H9 (cell line): Measurements from ENCODE around the gene GMNN. TPM values are rescaled to one million over a fixed set of nuclear protein-coding genes. Genes with fewer than 3 reads are reported as not detected.

Experiments used
- DNase-seq: peaks from one replicate; pipeline ENCODE4 v3.0.0-alpha.2; 2017
- H2AFZ ChIP-seq: one replicate; pipeline ENCODE4 v1.6.1; 2013; ENCODE audit warnings: mild to moderate bottlenecking, low read length, control low read depth, moderate library complexity
- H2AK5ac ChIP-seq: 2 replicates; pipeline ENCODE4 v1.6.1; 2013; ENCODE audit warnings: low read length, control low read depth, mixed read lengths; ENCODE audit not compliant: insufficient read length
- H2BK120ac ChIP-seq: one replicate; pipeline ENCODE4 v1.6.1; 2013; ENCODE audit warnings: low read depth, mild to moderate bottlenecking, low read length, control low read depth, inconsistent platforms; ENCODE audit not compliant: poor library complexity, severe bottlenecking
- H2BK12ac ChIP-seq: 2 replicates; pipeline ENCODE4 v1.6.1; 2013; ENCODE audit warnings: low read length, control low read depth, mixed read lengths, low read depth; ENCODE audit not compliant: insufficient read length
- H2BK15ac ChIP-seq: 2 replicates; pipeline ENCODE4 v1.6.1; 2013; ENCODE audit warnings: low read depth, low read length, control low read depth
- H2BK20ac ChIP-seq: one replicate; pipeline ENCODE4 v1.6.1; 2013; ENCODE audit warnings: low read depth, mild to moderate bottlenecking, low read length, control low read depth, inconsistent platforms; ENCODE audit not compliant: poor library complexity, severe bottlenecking
- H2BK5ac ChIP-seq: 2 replicates; pipeline ENCODE4 v1.6.1; 2013; ENCODE audit warnings: low read length, control low read depth, mixed read lengths; ENCODE audit not compliant: insufficient read length
- H3K14ac ChIP-seq: 2 replicates; pipeline ENCODE4 v1.6.1; 2013; ENCODE audit warnings: low read length, control low read depth; ENCODE audit not compliant: insufficient read depth
- H3K18ac ChIP-seq: 2 replicates; pipeline ENCODE4 v1.6.1; 2013; ENCODE audit warnings: low read depth, mild to moderate bottlenecking, mixed read lengths, low read length, control low read depth; ENCODE audit not compliant: insufficient read length
- H3K23ac ChIP-seq: 2 replicates; pipeline ENCODE4 v1.6.1; 2013; ENCODE audit warnings: low read length, control low read depth, mixed read lengths, low read depth; ENCODE audit not compliant: insufficient read length
- H3K23me2 ChIP-seq: 2 replicates; pipeline ENCODE4 v1.6.1; 2013; ENCODE audit warnings: low read depth, mild to moderate bottlenecking, mixed read lengths, low read length, control low read depth; ENCODE audit not compliant: insufficient read length, poor library complexity, severe bottlenecking
- H3K27ac ChIP-seq: 2 replicates; pipeline ENCODE4 v1.5.1; 2013; ENCODE audit warnings: low read length, control low read depth, mixed read lengths, low read depth; ENCODE audit not compliant: insufficient read length
- H3K27me3 ChIP-seq: 2 replicates; pipeline ENCODE4 v1.6.1; 2013; ENCODE audit warnings: low read length, control low read depth, inconsistent platforms; ENCODE audit not compliant: insufficient read depth
- H3K4ac ChIP-seq: 2 replicates; pipeline ENCODE4 v1.6.1; 2013; ENCODE audit warnings: low read depth, mild to moderate bottlenecking, control low read depth, inconsistent platforms, low read length, moderate library complexity
- H3K4me1 ChIP-seq: 2 replicates; pipeline ENCODE4 v1.6.1; 2013; ENCODE audit warnings: low read length, control low read depth, inconsistent platforms; ENCODE audit not compliant: insufficient read depth
- H3K4me2 ChIP-seq: 2 replicates; pipeline ENCODE4 v1.6.1; 2013; ENCODE audit warnings: low read length, control low read depth, mixed read lengths; ENCODE audit not compliant: insufficient read length, insufficient read depth
- H3K56ac ChIP-seq: 2 replicates; pipeline ENCODE4 v1.6.1; 2013; ENCODE audit warnings: low read depth, mild to moderate bottlenecking, mixed read lengths, low read length, control low read depth; ENCODE audit not compliant: insufficient read length
- H3K79me1 ChIP-seq: 2 replicates; pipeline ENCODE4 v1.6.1; 2013; ENCODE audit warnings: low read depth, mild to moderate bottlenecking, moderate library complexity, low read length, control low read depth, inconsistent platforms; ENCODE audit not compliant: insufficient read depth, poor library complexity, severe bottlenecking
- H3K79me2 ChIP-seq: 2 replicates; pipeline ENCODE4 v1.6.1; 2013; ENCODE audit warnings: low read length, control low read depth, inconsistent platforms; ENCODE audit not compliant: insufficient read depth
- H3K9ac ChIP-seq: 2 replicates; pipeline ENCODE4 v1.6.1; 2013; ENCODE audit warnings: low read length, control low read depth, mixed read lengths; ENCODE audit not compliant: insufficient read length; ENCODE audit errors: extremely low read depth
- H3K9me3 ChIP-seq: one replicate; pipeline ENCODE4 v1.6.1; 2013; ENCODE audit warnings: low read depth, low read length, inconsistent platforms; ENCODE audit not compliant: control insufficient read depth
- H3T11ph ChIP-seq: one replicate; pipeline ENCODE4 v1.6.1; 2013; ENCODE audit warnings: mild to moderate bottlenecking, low read length, control low read depth, inconsistent platforms
- H4K20me1 ChIP-seq: one replicate; pipeline ENCODE4 v1.6.1; 2013; ENCODE audit not compliant: control insufficient read depth, insufficient read length, insufficient read depth
- H4K5ac ChIP-seq: 2 replicates; pipeline ENCODE4 v1.6.1; 2013; ENCODE audit warnings: low read depth, mild to moderate bottlenecking, mixed read lengths, low read length, control low read depth; ENCODE audit not compliant: insufficient read length
- H4K8ac ChIP-seq: replicated peaks from 2 replicates; pipeline ENCODE4 v1.6.1; 2013; ENCODE audit warnings: low read length, control low read depth, mixed read lengths, low read depth; ENCODE audit not compliant: insufficient read length
- H4K91ac ChIP-seq: 2 replicates; pipeline ENCODE4 v1.6.1; 2013; ENCODE audit warnings: low read depth, mild to moderate bottlenecking, moderate library complexity, mixed read lengths, low read length, control low read depth; ENCODE audit not compliant: insufficient read length
- H3K27ac Mint-ChIP-seq, 3 experiments: 2 replicates in 2 of 3; 3 replicates in 1 of 3; pipeline ENCODE4 v1.8.0; 2020 to 2021; ENCODE audit warnings: mixed read lengths in 3 of 3, mild to moderate bottlenecking in 1 of 3, moderate library complexity in 1 of 3
- H3K27me3 Mint-ChIP-seq: 2 replicates; pipeline ENCODE4 v1.8.0; 2021; ENCODE audit warnings: low read depth, mild to moderate bottlenecking, moderate library complexity, mixed read lengths
- H3K36me3 Mint-ChIP-seq, 3 experiments: 2 replicates in 2 of 3; 3 replicates in 1 of 3; pipeline ENCODE4 v1.8.0; 2020 to 2021; ENCODE audit warnings: low read depth in 3 of 3, mixed read lengths in 3 of 3; ENCODE audit not compliant: insufficient read depth in 1 of 3
- H3K4me1 Mint-ChIP-seq, 2 experiments: 2 replicates each; pipeline ENCODE4 v1.8.0; 2020; ENCODE audit warnings: mixed read lengths in 2 of 2
- H3K4me3 Mint-ChIP-seq, 2 experiments: 2 replicates in 1 of 2; 3 replicates in 1 of 2; pipeline ENCODE4 v1.8.0; 2020 to 2021; ENCODE audit warnings: mild to moderate bottlenecking in 2 of 2, mixed read lengths in 2 of 2, moderate library complexity in 1 of 2
- H3K9me3 Mint-ChIP-seq, 2 experiments: 2 replicates in 1 of 2; 3 replicates in 1 of 2; pipeline ENCODE4 v1.8.0; 2020; ENCODE audit warnings: mild to moderate bottlenecking in 2 of 2, mixed read lengths in 2 of 2, moderate library complexity in 1 of 2
- WGBS: extraction: QIAGEN DNeasy Blood & Tissue Kit; methylation state at CpG from one replicate; pipeline ENCODE4 v1.1.7; 2013; ENCODE audit warnings: missing lambda C conversion rate, low lambda C conversion rate, mixed read lengths; ENCODE audit not compliant: insufficient read length; ENCODE audit errors: extremely low coverage; 5-methylcytosine and 5-hydroxymethylcytosine counted together
- total RNA-seq: library from RNA; stranded (reverse); gene quantifications from 2 replicates; pipeline ENCODE4 v1.2.1, GENCODE V29; 2021
- TF ChIP-seq, protein P1 (sequence below): fragments of 200-600 bp; sonication (generic); conservative IDR thresholded peaks from 3 replicates; pipeline ENCODE4 v1.8.0; 2021; ENCODE audit warnings: antibody characterized with exemption, mild to moderate bottlenecking

GMNN gene
- total RNA-seq, 1 experiment from 2014 or later, result 106 TPM

DNA sequence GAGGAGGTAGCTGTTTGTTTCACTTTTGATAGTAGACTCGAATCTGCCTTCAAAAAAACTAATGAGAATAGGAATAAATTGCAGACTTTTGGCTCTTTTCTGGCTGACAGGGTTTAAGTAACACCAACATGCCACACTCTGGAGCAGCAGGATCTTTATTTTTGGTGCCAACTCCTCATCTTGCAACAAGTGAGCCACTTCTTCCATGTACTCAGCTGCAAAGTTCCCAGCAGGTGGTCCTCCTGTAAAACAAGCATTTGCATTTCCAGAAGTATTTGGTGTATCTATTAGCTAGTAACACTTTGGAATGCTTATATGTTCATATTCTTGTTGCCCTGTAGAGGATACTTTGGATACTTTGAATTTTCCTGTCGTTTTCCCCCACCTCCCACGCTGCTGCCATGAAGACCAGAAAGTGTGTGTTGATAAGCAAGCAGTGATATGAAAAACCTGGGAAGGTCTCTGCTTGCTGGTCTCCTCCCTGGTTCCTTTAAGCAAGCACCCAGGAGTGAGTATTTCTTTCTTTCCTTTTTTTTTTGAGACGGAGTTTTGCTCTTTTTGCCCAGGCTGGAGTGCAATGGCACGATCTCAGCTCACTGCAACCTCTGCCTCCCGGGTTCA, 23.0 kb downstream of the GMNN start:
- Histone ChIP-seq H3K27ac (no peak overlapping the region), H4K91ac (no peak overlapping the region), H3K9me3 (no peaks in the 10 kb centered on the region), H3K79me1 (no peaks in the 10 kb centered on the region), H3K23ac (no peak overlapping the region), H3K27me3 (no peaks in the 10 kb centered on the region), H3K4me2 (no peak overlapping the region), H3K18ac (no peak overlapping the region), H2BK20ac (no peak overlapping the region), H2AFZ (no peak overlapping the region), H3K14ac (no peak overlapping the region), H4K20me1 (no peaks in the 10 kb centered on the region), H2BK12ac (no peak overlapping the region), H3K23me2 (no peaks in the 10 kb centered on the region), H4K5ac (no peak overlapping the region), H3K79me2 (no peaks in the 10 kb centered on the region), H2AK5ac (no peak overlapping the region), H3K56ac (no peak overlapping the region), H3K4ac (no peak overlapping the region), H2BK5ac (no peak overlapping the region), H3T11ph (no peak overlapping the region), H3K9ac (no peak overlapping the region), H2BK120ac (no peak overlapping the region), H3K4me1 (peaks cover 5% of the 10 kb centered on the region), H4K8ac (no peak overlapping the region), H2BK15ac (no peak overlapping the region)
- H3K36me3 Mint-ChIP-seq, result peaks cover 0 to 4% (median 3%) of the 10 kb centered on the region in 3 experiments; a peak in 1 of 7 replicates
- DNase-seq, result no peak
- TF ChIP-seq, protein P1, sequence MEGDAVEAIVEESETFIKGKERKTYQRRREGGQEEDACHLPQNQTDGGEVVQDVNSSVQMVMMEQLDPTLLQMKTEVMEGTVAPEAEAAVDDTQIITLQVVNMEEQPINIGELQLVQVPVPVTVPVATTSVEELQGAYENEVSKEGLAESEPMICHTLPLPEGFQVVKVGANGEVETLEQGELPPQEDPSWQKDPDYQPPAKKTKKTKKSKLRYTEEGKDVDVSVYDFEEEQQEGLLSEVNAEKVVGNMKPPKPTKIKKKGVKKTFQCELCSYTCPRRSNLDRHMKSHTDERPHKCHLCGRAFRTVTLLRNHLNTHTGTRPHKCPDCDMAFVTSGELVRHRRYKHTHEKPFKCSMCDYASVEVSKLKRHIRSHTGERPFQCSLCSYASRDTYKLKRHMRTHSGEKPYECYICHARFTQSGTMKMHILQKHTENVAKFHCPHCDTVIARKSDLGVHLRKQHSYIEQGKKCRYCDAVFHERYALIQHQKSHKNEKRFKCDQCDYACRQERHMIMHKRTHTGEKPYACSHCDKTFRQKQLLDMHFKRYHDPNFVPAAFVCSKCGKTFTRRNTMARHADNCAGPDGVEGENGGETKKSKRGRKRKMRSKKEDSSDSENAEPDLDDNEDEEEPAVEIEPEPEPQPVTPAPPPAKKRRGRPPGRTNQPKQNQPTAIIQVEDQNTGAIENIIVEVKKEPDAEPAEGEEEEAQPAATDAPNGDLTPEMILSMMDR, result no peak
- no peaks in the 10 kb centered on the region for H3K27me3 Mint-ChIP-seq
- peaks cover 13 to 20% of the 10 kb centered on the region in 2 experiments for H3K4me1 Mint-ChIP-seq
- WGBS, result no CpG with 5 or more reads among the region's 6 CpGs
- no peak overlapping the region for H3K27ac Mint-ChIP-seq
- no peaks in the 10 kb centered on the region for H3K9me3 Mint-ChIP-seq
- no peak overlapping the region for H3K4me3 Mint-ChIP-seq
